Endothelial cell of umbilical vein (primary cell): ENCODE results near the gene PRSS48. TPM values are rescaled to one million over a fixed set of nuclear protein-coding genes. Genes with fewer than 3 reads are reported as not detected.

ENCODE experiments used
- BruUV-seq: library from RNA; stranded (reverse); fragments of 400-500 nt; replicated peaks from 2 replicates; lab custom pipeline; 2021; lab: Mats Ljungman, UMichigan
- CTCF ChIA-PET: fragments of 300-600, 350-600 bp; sonication (Branson Sonifier 250); formaldehyde crosslinking; loops from one replicate; lab custom pipeline; 2021; ENCODE audit warnings: antibody characterized with exemption, inconsistent platforms; lab: Charles Lee
- POLR2A ChIA-PET: fragments of 300-600, 350-600 bp; sonication (Branson Sonifier 250); formaldehyde crosslinking; loops from one replicate; lab custom pipeline; 2021; ENCODE audit warnings: antibody characterized with exemption, inconsistent platforms; lab: Charles Lee
- DNase-seq: peaks from one replicate; pipeline ENCODE4 v3.0.0-alpha.2; 2011; ENCODE audit warnings: low read depth, low spot score
- FAIRE-seq: peaks from 2 replicates; lab custom pipeline; 2011; peaks lifted over from hg19 to GRCh38; lab: Jason Lieb, UNC
- H2AFZ ChIP-seq: 2 replicates; pipeline ENCODE4 v1.6.0; 2012; ENCODE audit warnings: low read depth, low read length, control low read depth, inconsistent platforms
- H3K27ac ChIP-seq: 2 replicates; pipeline ENCODE4 v1.5.1; 2011; ENCODE audit warnings: low read depth, mild to moderate bottlenecking, control low read depth, low read length, moderate library complexity; ENCODE audit not compliant: insufficient read depth
- H3K27me3 ChIP-seq, 2 experiments: 2 replicates each; pipeline versions ENCODE4 v1.6.0 to v1.6.1; 2011; ENCODE audit warnings: low read length in 2 of 2, mixed read lengths in 1 of 2; ENCODE audit not compliant: control insufficient read depth in 2 of 2, insufficient read depth in 2 of 2
- H3K36me3 ChIP-seq, 2 experiments: 2 replicates in 1 of 2; 3 replicates in 1 of 2; pipeline ENCODE4 v1.5.1; 2011; ENCODE audit warnings: low read length in 2 of 2, mild to moderate bottlenecking in 1 of 2, moderate library complexity in 1 of 2; ENCODE audit not compliant: control insufficient read depth in 2 of 2, insufficient read depth in 2 of 2; ENCODE audit errors: extremely low read depth in 1 of 2
- H3K4me1 ChIP-seq: 3 replicates; pipeline ENCODE4 v1.5.1; 2011; ENCODE audit warnings: mild to moderate bottlenecking, low read length; ENCODE audit not compliant: control insufficient read depth, insufficient read depth; ENCODE audit errors: extremely low read depth
- H3K4me2 ChIP-seq: 2 replicates; pipeline ENCODE4 v1.6.1; 2011; ENCODE audit warnings: low read length, control low read depth, mixed read lengths; ENCODE audit not compliant: insufficient read depth
- H3K4me3 ChIP-seq, 3 experiments: fragments of 200-600 bp in 1 of 3; sonication (generic), shearing (Covaris generic) in 1 of 3; replicated peaks in 1 of 3; 2 replicates each; pipeline ENCODE4 v1.5.1; 2011 to 2016; ENCODE audit warnings: control low read depth in 3 of 3, low read length in 3 of 3, mild to moderate bottlenecking in 2 of 3, inconsistent platforms in 1 of 3, low read depth in 1 of 3, moderate library complexity in 1 of 3; ENCODE audit not compliant: insufficient read depth in 1 of 3
- H3K79me2 ChIP-seq: 2 replicates; pipeline ENCODE4 v1.6.0; 2012; ENCODE audit warnings: low read length, inconsistent platforms; ENCODE audit not compliant: control insufficient read depth, insufficient read depth
- H3K9ac ChIP-seq: replicated peaks from 2 replicates; pipeline ENCODE3; 2011; ENCODE audit warnings: low read length, control low read depth; ENCODE audit not compliant: insufficient read depth; ENCODE audit errors: extremely low read depth
- H3K9me1 ChIP-seq: replicated peaks from 3 replicates; pipeline ENCODE4 v1.6.0; 2011; ENCODE audit warnings: mild to moderate bottlenecking, low read length; ENCODE audit not compliant: control insufficient read depth, insufficient read depth; ENCODE audit errors: extremely low read depth
- H3K9me3 ChIP-seq: replicated peaks from 2 replicates; pipeline ENCODE4 v1.5.1; 2012; ENCODE audit warnings: low read length, inconsistent platforms; ENCODE audit not compliant: control insufficient read depth, insufficient read depth
- H4K20me1 ChIP-seq: replicated peaks from 2 replicates; pipeline ENCODE3; 2011; ENCODE audit warnings: mild to moderate bottlenecking, low read length; ENCODE audit not compliant: control insufficient read depth, insufficient read depth; ENCODE audit errors: extremely low read depth
- CTCF ChIP-seq, 2 donors: IDR thresholded peaks; 1 replicate in 1 of 2; 2 replicates in 1 of 2; pipeline ENCODE4 v1.5.1; 2011; ENCODE audit warnings: low read length in 2 of 2, mild to moderate bottlenecking in 2 of 2, moderate library complexity in 2 of 2, control low read depth in 1 of 2, inconsistent platforms in 1 of 2, low read depth in 1 of 2; ENCODE audit not compliant: insufficient read depth in 1 of 2; ENCODE audit errors: extremely low read depth in 1 of 2
- EZH2 ChIP-seq: IDR thresholded peaks from 2 replicates; pipeline ENCODE4 v1.6.1; 2012; ENCODE audit warnings: borderline replicate concordance, low read depth, mild to moderate bottlenecking, moderate library complexity, low read length, inconsistent platforms; ENCODE audit not compliant: severe bottlenecking
- FOS ChIP-seq: IDR thresholded peaks from 2 replicates; pipeline ENCODE4 v1.6.1; 2011; ENCODE audit warnings: mild to moderate bottlenecking, low read length, moderate library complexity, borderline replicate concordance; ENCODE audit not compliant: insufficient read depth
- GATA2 ChIP-seq: IDR thresholded peaks from 2 replicates; pipeline ENCODE4 v1.7.0; 2011; ENCODE audit warnings: low read depth, mild to moderate bottlenecking, moderate library complexity, mixed read lengths, low read length; ENCODE audit not compliant: insufficient read length, insufficient read depth
- JUN ChIP-seq: IDR thresholded peaks from 2 replicates; pipeline ENCODE4 v1.6.1; 2011; ENCODE audit warnings: borderline replicate concordance, low read depth; ENCODE audit not compliant: insufficient read length, insufficient read depth
- POLR2A ChIP-seq: IDR thresholded peaks from 2 replicates; pipeline ENCODE4 v1.6.1; 2012; ENCODE audit warnings: low read depth, mild to moderate bottlenecking, control low read depth, low read length
- POLR2AphosphoS5 ChIP-seq: IDR thresholded peaks from 2 replicates; pipeline ENCODE4 v1.6.1; 2012; ENCODE audit warnings: low read depth, mild to moderate bottlenecking, control low read depth, low read length, moderate library complexity; ENCODE audit not compliant: insufficient read depth
- dilution Hi-C: fragments of 300-500 bp; cut with MboI; formaldehyde crosslinking; loops from one replicate; pipeline ENCODE4 v1.15.0; 2019; ENCODE audit warnings: low sequenced_read_pairs; ENCODE audit not compliant: extremely low pct_ligation_motif_present
- intact Hi-C: fragments of 100-400 bp; cut with micrococcal nuclease; formaldehyde crosslinking; loops from one replicate; pipeline ENCODE4 v1.10.0; 2022
- polyA plus RNA-seq, 4 experiments: library from polyadenylated mRNA; depleted of rRNA in 3 of 4; stranded (reverse) in 3 of 4; unstranded in 1 of 4; fragments of >200 nt; gene quantifications; 2 replicates each; pipeline versions ENCODE4 v1.2.1 to v1.2.3, GENCODE V29; 2011 to 2012; ENCODE audit warnings: missing spikeins in 1 of 4
- total RNA-seq: library from RNA; stranded (reverse); gene quantifications from 2 replicates; pipeline ENCODE4 v1.2.3, GENCODE V29; 2021

Gene PRSS48
- total and polyA plus RNA-seq, 2 donors (not counting 3 experiments of a cell fraction or from before 2014, with no cell fraction given), result not detected

GRCh38 chr4:151284534-151285245 is 7.7 kb downstream of the PRSS48 start:
- Histone ChIP-seq H3K4me1 (peaks cover 42% of the 10 kb centered on the region), H3K27ac (peak overlapping the region; percentile 70), H3K9ac (peak overlapping the region; percentile 41), H3K9me3 (no peaks in the 10 kb centered on the region), H3K36me3 (no peaks in the 10 kb centered on the region), H3K79me2 (peaks cover 33% of the 10 kb centered on the region), H3K4me3 (peak overlapping the region in 1 of 3 experiments; percentile 37), H3K27me3 (no peaks in the 10 kb centered on the region), H4K20me1 (no peaks in the 10 kb centered on the region), H3K9me1 (no peaks in the 10 kb centered on the region), H3K4me2 (peak overlapping the region; percentile 88), H2AFZ (no peak overlapping the region)
- peak; percentile 20 for TF ChIP-seq POLR2AphosphoS5
- no peak for TF ChIP-seq POLR2A
- peak; percentile 27 for TF ChIP-seq FOS
- no peak for TF ChIP-seq EZH2
- peak; percentile 72 for TF ChIP-seq JUN
- peak; percentile 95 for TF ChIP-seq GATA2
- no peak for TF ChIP-seq CTCF (IDR thresholded peaks at IDR 0.05; ENCODE audit: extremely low read depth in 1 of 2, insufficient read depth in 1 of 2, low read depth in 1 of 2, low read length in 2 of 2)
- POLR2A ChIA-PET, result interaction anchor here (0.6 kb wide), 1 partner anchor 473 kb away, joined by 3 read pairs; no protein-coding TSS in a partner anchor
- peak; percentile 87 for DNase-seq
- dilution Hi-C loops, result no loop called here
- no TSS peak for BruUV-seq
- CTCF ChIA-PET, result interaction anchor here (0.7 to 3.9 kb wide), 5 partner anchors 8 to 78 kb away, joined by 3 to 16 read pairs (median 3); partner anchors contain the start of gene PRSS48
- intact Hi-C loops, result loop anchor here (1.0 to 2.0 kb wide), 5 partner anchors 31 to 134 kb away; partner anchors contain the start of gene SH3D19
- peak; percentile 90 for FAIRE-seq
